ACHN (cell line): Measurements from ENCODE around the gene CD22.

ENCODE experiments used
- DNase-seq: peaks from one replicate; pipeline ENCODE4 v3.0.0-alpha.2; 2015
- in situ Hi-C: cut with HindIII; loops from 2 replicates; pipeline ENCODE4 v1.10.0; 2017; ENCODE audit warnings: low sequenced_read_pairs, low pct_ligation_motif_present, low pct_unique_long_range_greater_than_20kb

Gene CD22

DNA sequence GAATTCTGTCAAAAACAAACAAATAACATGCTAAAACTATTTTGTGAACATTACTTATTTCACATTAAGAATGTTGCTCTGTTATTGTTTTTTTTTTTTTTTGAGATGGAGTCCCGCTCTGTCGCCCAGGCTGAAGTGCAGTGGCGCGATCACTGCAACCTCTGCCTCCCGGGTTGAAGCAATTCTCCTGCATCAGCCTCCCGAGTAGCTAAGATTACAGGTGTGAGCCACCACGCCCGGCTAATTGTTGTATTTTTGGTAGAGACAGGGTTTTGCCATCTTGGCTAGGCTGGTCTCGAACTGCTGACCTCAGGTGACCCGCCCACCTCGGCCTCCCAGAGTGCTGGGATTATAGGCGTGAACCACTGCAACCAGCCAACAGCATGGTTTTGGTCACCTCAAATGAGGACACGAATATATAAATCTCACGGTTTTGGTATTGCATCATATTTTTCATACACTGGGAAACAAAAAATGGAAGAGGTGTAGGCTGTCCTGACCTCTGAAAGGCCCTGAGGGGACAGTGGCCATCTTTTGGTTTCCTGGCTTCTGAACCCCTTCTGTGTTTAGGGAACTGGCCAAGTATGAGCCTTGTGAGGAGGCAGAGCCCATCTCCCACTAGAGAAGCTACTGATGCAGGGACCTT is 67.4 kb downstream of the CD22 start:
- in situ Hi-C loops = no loop called here
- no peak for DNase-seq
